GM12874 (cell line): ENCODE data around the gene UBE3A.

Source experiments
- TF ChIP-seq, protein P1 (sequence below): IDR thresholded peaks from 2 replicates; pipeline ENCODE4 v1.5.1; 2011; ENCODE audit warnings: low read depth, mild to moderate bottlenecking, control low read depth, low read length, moderate library complexity; ENCODE audit not compliant: insufficient read depth

Gene UBE3A

DNA sequence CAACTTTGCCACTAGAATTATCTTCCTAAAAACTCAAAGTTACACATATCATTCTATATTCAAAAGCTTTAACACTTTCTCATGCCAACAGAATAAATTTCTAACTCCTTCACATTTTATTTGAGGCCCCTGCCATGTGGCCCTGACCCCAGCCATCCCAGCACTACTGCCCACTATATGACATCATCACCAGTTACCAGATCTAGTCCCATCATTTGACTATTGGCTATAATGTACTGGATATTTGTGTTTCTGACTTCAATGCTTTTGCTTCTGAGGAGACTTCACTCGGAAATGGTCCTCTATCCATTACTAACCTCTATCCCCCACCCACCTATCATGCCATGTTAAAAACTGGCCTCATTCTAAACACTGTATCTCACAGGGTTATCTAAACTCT is 23.6 kb downstream of the UBE3A start:
- TF ChIP-seq, protein P1, sequence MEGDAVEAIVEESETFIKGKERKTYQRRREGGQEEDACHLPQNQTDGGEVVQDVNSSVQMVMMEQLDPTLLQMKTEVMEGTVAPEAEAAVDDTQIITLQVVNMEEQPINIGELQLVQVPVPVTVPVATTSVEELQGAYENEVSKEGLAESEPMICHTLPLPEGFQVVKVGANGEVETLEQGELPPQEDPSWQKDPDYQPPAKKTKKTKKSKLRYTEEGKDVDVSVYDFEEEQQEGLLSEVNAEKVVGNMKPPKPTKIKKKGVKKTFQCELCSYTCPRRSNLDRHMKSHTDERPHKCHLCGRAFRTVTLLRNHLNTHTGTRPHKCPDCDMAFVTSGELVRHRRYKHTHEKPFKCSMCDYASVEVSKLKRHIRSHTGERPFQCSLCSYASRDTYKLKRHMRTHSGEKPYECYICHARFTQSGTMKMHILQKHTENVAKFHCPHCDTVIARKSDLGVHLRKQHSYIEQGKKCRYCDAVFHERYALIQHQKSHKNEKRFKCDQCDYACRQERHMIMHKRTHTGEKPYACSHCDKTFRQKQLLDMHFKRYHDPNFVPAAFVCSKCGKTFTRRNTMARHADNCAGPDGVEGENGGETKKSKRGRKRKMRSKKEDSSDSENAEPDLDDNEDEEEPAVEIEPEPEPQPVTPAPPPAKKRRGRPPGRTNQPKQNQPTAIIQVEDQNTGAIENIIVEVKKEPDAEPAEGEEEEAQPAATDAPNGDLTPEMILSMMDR = no peak

DNA sequence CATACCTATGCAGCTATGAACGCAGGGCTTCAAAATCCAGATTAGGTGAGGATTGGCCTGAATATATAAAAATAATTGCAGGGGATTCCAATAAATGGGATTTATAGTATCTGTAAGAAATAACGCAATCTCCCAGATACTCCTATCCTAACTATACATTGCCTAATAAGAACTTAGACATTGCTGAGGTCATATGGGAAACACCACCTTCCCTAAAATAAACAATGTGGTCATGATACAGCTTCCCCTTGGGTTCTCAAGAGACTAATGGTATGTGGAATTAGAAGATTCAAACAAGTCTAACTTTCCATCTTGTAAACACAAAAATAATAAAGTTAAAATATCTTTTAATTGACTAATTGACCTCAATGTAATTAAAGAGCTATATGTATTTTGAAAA is 28.2 kb downstream of the UBE3A start:
- TF ChIP-seq, protein P1 = no peak

DNA sequence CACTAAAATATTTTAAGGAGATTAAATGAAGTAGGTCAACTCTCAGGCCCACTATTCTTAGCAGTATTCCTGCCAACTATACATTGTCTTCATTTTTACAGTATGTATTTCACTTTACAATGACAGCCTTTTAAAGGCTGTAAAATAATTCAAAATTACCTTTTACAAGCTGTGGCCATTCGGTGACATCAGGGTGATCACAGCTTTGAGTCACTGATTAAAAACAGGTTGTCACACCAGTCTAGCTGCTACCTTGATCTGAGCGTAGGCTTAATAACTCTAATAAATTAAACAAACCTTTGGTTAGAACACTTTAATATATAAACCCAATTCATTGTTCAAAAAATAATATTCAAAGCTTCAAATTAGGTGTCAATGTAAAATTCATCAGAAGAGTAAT is 29.9 kb downstream of the UBE3A start:
- TF ChIP-seq, protein P1 = no peak

GRCh38 chr15:25408428-25408827 is 30.4 kb downstream of the UBE3A start:
- TF ChIP-seq, protein P1 = no peak

DNA sequence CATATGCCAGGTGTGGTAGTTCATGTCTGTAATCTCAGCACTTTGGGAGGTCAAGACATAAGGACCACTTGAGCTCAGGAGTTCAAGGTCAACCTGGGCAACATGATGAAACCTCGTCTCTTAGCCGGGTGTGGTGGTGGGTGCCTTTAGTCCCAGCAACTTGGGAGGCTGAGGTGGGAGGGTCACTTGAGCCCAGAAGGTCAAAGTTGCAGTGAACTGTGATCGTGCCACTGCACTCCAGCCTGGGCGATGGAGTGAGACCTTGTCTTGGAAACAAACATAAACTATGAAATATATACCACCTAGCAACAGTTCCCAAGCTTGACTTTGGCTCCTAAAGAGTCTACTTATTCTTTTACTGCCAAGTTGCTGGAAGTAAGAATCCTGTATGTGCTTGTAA is 30.9 kb downstream of the UBE3A start:
- TF ChIP-seq, protein P1 = no peak

- TF ChIP-seq, protein P1 = no peak
These were observed 32.0 kb downstream of the UBE3A start for GRCh38 chr15:25406846-25407245.

DNA sequence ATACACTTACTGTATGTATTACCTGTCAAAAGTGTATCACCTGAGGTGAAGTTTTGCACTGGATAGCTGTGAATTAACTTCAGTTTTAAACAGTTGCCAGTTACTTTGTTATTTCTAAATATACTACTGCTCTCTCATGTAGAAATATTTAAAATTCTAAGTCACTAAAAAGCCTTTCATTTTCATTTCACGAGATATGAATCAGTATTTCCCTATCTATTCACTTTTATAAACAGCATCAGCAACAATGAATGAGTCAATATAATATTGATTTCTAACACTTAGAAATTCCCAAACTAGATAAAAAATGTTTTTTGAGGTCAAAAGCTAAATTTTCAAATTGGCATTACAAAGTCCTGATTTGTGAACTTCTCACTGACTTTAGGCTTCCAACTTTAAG is 32.6 kb downstream of the UBE3A start:
- TF ChIP-seq, protein P1 = no peak

GRCh38 chr15:25403771-25404170 is 35.1 kb downstream of the UBE3A start:
- TF ChIP-seq, protein P1 = no peak
